Forelimb muscle (tissue), 1 donor: ENCODE results near the gene TRIL. TPM values are rescaled to one million over a fixed set of nuclear protein-coding genes. Genes with fewer than 3 reads are reported as not detected.

Experiments
- DNase-seq: peaks from one replicate; pipeline ENCODE4 v3.0.0-alpha.2; 2013; ENCODE audit warnings: low read depth
- polyA plus RNA-seq: library from polyadenylated mRNA; unstranded; fragments of 120-200 nt; gene quantifications from one replicate; pipeline ENCODE4 v1.2.1, GENCODE V29; 2013; ENCODE audit not compliant: insufficient read length

TRIL gene
- polyA plus RNA-seq, 1 donor: 24.3 TPM

- DNase-seq: no peak
Observed at GRCh38 chr7:28940741-28941384, 17.3 kb downstream of the TRIL start.

- no peak for DNase-seq
Observed at GRCh38 chr7:28939844-28940544, 18.1 kb downstream of the TRIL start.

GRCh38 chr7:28939367-28939766, 18.8 kb downstream of the TRIL start:
- no peak for DNase-seq

GRCh38 chr7:28937619-28938018, 20.5 kb downstream of the TRIL start:
- DNase-seq: no peak

GRCh38 chr7:28937103-28937502, 21.0 kb downstream of the TRIL start:
- no peak for DNase-seq

- DNase-seq: no peak
Observed at GRCh38 chr7:28933846-28934320, 24.2 kb downstream of the TRIL start.

- DNase-seq: no peak
Observed at GRCh38 chr7:28931565-28931964, 26.6 kb downstream of the TRIL start.

- DNase-seq: peak; percentile 88
Observed at GRCh38 chr7:28926871-28927597, 31.1 kb downstream of the TRIL start.

GRCh38 chr7:28922624-28923331, 35.4 kb downstream of the TRIL start:
- no peak for DNase-seq

- no peak for DNase-seq
Observed at GRCh38 chr7:28921822-28922221, 36.3 kb downstream of the TRIL start.

- DNase-seq: no peak
Observed at GRCh38 chr7:28920424-28920823, 37.7 kb downstream of the TRIL start.

- DNase-seq: no peak
Observed at GRCh38 chr7:28919510-28919909, 38.6 kb downstream of the TRIL start.

GRCh38 chr7:28908775-28909174, 49.4 kb downstream of the TRIL start:
- DNase-seq: no peak

GRCh38 chr7:28905464-28905863, 52.7 kb downstream of the TRIL start:
- no peak for DNase-seq

GRCh38 chr7:28904578-28905048, 53.5 kb downstream of the TRIL start:
- DNase-seq: no peak

- no peak for DNase-seq
Observed at GRCh38 chr7:28903730-28904577, 54.2 kb downstream of the TRIL start.

Other genes starting within 250 kb of the TRIL start
- gene CPVL, start 188.2 kb upstream of the TRIL start, polyA plus RNA-seq: 33.8 TPM
- 16.0 TPM for gene CHN2, start 236.4 kb upstream of the TRIL start, polyA plus RNA-seq